Fibroblast of skin of right quadriceps (primary cell): Measurements from ENCODE around the gene DNMT3A.

Experiments
- DNase-seq: peaks from one replicate; pipeline ENCODE4 v3.0.0-alpha.2; 2013

DNMT3A gene

DNA sequence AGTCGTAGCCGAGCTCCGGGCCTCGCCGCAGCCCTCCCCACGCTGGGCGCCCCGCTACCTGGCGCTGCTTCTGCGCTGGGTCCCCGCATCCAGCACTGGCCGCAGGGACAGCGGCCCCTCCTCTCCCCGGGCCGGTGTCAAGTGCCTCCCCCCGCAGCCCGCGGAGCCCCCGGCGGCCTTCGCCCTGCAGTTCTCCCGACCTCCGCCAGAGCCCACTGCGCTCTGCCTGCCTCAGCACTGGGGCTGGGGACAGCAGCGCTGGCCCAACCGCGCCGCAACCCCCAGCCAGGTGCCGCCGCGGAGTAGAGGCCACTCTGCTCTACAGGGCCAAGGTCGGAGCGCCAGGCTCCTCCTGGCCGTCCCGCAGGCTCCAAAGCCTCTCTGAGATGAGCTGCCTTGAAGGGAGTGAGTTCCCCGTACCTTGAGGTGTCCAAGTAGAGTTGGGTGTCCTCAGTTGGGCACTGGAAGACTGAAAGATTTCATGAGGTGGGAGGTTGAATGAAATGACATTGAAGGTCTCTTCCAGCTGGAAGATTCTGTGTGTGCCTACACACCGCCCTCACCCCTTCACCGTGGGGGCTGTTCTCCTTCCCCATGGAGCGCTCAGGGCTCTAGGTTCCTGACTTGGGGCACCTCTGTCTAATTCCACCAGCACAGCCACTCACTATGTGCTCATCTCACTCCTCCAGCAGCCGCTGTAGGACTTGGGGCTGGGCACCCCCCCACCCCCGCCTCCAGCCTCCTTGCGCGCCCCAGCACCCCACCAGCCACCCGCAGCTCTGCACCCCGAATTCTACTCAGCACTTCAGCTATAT lies 854 bp upstream of the DNMT3A start:
- peak; percentile 71 for DNase-seq

DNA sequence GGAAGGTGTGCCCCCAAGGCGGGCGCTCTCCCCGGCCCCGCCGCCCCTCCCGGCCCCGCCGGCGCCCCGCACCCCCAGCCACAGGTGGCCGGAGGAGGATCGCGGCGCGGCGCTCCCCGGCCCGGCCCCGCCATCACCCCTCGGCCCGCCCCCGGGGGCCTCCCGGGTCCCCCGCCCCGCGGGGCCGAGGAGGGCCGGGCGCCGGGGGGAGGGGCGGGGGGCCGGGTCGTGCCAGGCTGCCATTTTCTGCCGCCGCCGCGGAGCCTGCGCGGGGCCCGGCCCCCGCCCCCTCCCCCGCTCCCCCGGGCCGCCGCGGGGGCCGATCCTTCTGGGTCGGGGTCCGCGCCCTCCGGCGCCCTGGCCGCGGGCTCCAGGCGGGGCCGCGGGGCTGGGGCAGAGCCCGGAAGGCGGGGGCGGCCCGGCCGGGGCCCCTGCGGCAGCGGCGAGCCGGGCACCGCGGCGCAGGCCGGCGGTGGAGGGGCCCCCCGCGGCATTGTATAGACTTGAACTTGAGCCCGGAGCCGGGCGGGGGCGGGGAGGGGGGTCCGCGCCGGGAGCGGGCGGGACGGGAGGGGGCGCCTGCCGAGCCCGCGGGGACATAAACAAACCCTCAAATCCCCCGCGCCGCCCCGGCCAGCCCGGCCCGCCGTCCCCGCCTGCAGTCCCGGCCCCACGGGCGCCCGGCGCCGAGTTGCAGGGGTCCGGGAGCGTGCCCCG lies 556 bp downstream of the DNMT3A start:
- DNase-seq, result no peak

DNA sequence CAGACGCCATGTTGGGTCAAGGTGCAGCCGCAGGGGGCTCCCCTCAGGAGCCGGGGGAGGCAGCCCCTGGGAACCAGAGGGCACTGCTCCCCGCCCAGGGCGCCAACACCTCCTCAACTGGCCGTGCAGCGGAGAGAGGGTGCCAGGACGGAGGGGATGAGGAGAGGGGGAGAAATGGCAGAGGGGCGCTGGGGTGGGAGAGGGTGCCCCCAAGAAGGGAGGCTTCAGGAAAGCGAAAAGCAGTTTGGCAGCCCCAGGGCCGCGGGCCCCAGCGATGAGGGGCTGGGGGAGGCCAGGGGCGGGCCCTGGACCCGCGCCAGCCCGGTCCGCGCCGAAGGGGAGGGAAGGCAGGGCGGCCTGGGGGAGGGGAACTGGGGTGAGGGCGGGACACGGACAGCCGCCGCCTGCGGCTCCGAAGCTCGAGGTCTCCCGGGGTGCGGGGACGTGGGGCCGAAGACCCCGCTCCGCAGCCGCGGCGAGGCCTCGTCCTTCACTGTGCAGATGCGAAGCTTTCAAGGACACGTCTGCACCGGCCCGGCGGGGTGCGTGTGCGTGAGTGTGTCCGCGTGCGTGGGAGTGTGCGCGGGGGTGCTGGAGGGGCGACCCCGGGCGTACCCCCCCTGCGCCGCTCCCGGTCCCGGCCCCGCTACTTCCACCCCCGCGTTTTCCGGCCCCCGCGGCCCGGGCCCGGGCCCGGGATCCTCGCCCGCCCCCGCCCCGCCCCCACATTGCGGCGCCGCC lies 1.4 kb downstream of the DNMT3A start:
- no peak for DNase-seq

DNA sequence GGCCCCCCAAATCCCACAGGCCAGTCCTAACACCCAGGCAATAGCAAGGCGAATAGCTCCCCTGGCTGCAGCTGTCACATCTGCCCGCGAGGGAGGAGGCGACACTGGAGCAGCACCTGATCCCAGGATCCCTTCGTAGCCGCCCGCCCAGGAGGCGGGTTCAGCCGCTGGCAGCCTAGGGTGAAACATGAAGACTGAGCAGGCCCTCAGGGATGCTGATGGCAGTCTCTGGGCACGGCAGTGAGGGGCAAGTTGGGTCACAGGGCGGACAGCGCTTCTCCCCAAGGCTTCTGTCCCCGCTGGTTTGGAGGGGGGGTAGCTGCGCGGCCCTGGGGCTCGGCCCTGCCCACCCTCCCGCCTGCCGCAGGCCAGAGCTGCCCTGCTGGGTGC lies 1.9 kb downstream of the DNMT3A start:
- no peak for DNase-seq

DNA sequence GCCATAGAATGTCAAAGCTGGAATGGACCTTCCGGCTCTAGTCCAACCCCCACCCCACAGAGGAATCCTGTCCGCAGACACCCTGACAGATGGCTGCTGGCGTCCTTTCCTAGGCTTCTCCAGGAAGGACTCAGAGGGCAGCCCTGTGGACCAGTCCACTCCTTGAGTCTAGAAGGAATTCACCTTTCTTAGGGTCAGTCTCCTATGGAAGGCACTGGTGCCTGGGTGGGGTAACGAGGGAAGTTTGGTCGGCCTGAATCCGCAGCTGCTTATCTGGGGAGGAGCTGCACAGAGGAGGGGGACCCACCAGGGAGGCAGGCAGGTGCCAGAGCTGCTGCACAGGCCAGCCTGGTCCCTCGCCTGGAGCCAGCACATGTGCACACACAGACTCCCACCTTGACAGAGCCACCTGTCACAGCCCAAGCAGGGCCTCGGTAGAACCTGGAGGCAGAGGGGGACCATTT lies 2.5 kb downstream of the DNMT3A start:
- DNase-seq, result no peak

DNA sequence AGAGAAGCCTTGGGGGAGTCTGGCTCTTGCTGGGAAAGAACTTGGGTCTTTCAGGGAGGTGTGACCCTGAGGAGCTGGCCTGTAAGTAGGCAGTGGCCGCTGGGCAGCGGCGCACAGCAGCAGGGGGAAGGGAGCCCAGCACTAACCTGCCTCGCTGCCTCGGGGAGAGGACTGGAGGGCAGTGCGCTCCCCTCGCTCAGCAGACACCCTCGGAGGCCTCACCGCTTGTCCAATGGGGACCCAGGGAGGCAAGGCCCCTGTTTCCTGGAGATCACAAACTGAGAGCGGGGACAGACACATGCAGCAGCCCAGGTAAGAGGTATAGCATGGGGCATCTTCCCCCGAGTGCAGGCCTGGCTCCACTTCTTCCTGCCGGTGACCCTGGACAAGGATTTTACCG lies 3.3 kb downstream of the DNMT3A start:
- no peak for DNase-seq

DNA sequence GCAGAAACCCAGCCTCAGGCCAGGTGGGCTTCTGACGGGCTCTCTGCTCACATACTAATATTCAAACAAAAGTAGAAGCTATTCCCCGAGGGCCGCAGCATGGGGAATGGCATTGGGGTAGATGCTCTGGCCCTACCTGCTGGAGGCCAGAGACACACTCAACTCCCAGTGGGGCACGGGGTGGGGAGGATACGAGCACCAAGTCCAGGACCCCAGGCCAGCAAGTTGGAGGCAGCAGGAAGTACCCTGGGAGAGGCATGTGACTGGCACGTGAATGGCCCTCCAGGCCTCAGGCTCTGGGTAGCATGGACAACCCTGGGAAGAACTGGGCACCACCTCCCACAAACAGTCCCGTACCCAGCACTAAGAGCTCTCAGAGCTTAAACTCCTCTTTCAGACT lies 3.8 kb downstream of the DNMT3A start:
- no peak for DNase-seq

DNA sequence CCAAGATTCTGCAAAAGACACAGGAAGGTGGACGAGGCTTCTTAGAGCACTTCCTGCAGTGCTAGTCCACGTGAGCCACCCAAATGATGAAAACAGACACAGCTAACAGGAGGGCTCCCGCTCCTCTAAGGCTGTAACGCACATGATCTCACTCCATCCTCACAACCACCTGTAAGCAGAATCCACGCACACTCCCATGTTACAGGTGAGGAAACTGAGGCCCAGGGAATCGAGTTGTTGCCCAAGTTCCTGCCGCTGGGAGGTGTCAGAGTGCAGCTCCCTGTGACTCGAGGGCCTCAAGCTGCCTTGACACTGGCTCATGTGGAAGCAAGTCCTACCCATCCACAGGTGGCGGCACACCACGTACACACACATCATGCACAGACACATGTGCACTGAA lies 4.4 kb downstream of the DNMT3A start:
- DNase-seq, result no peak

DNA sequence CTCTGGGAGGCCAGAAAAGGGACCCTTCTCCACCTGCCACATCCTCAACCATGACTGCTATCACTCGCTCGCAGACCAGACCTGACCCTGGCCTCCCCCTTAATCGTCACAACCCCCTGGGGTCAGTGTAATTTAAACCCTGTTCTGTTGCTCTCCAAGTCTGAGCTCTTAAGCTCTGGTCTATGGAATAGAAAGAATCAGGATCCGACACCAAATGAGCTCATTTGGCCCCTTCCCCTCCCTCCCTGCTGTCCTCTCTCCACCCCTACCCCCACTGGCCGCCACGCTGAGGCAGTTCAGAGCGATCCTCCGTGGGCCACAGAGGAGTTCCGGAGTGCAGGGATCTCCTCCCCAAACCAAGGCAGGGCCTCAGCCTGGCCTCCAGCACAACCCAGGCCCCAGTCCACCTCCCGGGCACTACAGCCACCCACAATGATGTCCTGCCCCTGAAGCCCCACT lies 5.3 kb downstream of the DNMT3A start:
- no peak for DNase-seq

DNA sequence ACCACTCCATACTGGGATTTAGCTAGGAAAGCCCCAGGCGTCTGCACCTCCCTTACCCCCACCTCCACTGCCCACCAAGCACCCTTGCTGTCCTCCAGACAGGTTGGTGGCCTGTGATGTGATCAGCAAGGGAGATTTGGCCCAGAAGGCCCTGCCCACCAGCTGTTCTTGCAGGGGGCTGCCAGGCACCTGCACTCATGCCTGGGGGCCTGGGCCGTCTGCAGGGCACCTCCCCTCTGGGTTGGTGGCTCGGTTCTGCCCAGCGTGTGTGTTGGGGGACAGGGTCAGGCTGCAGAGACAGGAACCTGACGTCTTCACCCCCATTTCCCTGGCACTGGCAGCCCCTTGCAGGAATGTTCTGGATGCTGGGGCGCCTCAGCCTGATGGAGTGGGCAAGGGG lies 5.8 kb downstream of the DNMT3A start:
- no peak for DNase-seq

DNA sequence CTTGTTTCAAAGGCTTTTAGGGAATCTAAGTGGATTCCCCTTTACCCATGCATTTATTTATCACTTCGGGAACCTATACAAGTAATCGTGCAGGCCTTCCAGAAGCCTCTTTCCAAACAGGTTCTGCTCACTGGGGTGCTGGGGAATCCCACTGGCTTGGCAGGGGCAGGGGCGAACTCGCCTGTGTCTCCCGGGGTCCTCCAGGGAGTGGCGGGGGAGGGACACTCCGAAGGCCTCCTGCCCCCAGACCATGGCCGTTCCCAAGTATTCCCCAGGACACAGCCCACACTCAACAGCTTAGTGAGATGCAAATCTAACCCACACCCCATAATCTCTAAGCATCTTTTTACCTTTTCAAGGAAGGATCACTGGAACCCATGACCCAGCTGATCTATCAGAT lies 6.5 kb downstream of the DNMT3A start:
- no peak for DNase-seq

DNA sequence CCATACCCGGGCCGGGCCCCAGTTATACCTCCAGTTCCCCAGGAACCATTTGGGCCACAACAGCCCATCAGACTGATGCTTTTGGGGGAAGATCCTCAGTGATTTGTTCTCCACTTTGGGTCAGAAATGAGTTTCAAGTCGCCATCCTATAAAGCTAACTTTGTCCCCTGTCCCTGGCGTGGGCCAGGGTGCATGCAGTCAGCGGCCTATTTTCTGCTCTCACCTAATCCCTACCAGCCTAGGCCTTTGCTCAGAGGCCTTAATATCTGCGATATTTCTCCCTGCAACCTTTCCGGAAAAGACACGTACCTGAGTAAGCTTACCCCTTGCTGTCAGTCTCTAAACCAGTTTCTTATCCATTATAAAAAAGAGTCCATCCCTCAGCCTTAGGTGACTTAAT lies 7.2 kb downstream of the DNMT3A start:
- DNase-seq, result no peak

DNA sequence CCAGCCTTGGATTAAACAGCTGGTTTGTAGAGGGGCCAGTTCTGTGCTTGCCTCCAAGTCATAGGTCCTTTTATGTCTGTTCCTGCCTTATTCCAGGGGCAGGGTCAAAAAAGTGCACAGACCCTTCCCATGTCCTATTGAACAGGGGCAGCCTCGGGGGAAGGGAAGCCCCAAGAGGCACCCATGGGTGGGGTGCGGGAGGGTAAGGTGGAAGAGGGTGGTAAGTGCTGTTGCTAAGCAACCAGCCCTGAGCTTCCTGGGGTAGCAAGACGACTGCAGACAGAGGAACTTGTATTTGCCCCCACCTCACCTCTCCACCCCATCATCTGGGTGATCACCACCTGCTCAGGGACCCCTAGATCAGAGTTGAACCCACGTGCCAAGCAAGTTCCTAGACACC lies 7.7 kb downstream of the DNMT3A start:
- no peak for DNase-seq

DNA sequence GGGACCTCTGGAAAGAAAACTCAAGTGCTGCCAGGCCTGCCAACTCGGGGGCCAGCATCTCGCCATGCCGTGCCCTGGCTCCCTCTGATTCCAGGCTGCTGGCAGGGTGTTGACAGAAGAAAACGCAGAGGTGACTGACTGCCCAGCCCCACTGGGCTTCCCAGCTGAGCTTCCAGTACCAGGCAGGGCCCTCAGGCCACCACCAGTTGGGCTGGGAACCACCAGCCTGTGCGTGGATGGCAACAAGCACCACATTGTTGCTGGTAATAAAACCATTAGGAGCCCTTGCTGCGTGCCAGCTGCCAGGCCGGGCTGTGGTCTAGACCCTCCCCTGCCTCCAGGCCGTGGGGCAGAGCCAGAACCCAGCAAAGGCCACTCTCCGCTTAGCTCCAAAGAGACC lies 9.2 kb downstream of the DNMT3A start:
- no peak for DNase-seq

DNA sequence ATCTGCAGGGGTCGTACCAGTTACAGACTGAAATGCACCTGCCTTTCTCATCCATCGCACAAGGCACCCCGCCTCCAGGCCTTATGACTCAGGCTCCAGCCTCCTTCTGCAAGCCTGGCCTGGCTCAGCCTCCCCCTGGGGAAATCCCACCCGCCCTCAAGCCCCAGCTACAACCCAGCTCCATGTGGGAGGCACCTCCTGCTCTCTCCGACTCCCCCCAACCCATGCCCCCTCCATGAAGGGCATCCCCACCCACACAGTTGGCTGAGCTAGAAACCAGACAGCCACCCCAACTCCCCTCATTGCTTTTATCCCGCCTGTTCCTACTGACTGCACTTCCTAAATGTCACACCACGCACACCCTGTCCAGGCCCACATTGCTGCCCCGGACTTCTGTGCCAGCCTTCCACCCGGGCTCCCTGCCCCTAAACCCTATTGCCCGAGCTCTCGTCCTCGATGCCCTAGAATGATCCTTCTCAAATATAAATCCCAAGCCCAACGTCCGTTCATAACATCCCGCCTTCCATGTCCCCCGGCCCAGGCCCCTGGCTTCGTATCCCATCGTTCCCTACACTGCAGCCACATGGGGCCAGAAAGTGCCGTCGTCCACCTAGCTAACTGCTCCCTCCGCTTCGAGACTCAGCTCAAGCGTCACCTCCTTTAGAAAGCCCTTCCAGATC lies 9.9 kb downstream of the DNMT3A start:
- DNase-seq, result no peak

DNA sequence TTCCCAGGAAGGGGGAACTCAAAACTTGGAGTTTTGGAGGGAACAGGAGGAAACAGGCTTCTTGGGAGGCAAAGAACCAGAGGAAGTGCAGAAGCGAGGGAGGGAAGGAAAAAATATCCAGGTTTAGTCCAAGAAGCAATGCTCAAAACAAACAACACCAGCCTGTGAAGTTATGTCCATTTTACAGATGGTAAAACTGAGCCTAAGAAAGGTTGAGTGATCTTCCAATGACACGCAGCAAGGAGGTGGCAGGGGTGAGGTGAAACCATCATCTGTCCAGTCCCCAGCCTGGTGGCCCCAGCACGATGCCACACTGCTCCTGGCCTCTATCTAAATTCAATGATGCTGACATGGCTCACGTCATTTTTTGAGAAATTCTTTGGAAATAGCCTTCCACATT lies 10.8 kb downstream of the DNMT3A start:
- DNase-seq, result no peak

DNA sequence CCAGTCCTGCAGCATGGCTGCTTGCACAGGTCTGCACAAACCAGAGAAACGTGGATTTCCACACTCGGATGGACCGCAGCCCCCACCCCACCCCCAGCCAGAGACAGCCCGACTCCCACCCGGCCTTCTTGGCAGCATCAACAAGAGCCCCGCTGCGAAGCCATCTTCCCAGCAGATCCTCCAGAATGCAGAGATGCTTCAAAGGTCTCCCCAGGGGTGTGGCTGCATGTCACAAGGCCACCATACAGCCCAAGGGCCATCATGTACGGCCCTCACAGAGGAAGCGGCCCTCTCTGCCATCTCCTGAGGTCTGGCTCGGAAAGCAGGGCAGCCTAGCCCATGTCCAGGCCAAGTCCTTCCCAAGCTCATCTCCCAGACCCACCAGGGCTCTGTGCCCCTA lies 11.5 kb downstream of the DNMT3A start:
- no peak for DNase-seq

DNA sequence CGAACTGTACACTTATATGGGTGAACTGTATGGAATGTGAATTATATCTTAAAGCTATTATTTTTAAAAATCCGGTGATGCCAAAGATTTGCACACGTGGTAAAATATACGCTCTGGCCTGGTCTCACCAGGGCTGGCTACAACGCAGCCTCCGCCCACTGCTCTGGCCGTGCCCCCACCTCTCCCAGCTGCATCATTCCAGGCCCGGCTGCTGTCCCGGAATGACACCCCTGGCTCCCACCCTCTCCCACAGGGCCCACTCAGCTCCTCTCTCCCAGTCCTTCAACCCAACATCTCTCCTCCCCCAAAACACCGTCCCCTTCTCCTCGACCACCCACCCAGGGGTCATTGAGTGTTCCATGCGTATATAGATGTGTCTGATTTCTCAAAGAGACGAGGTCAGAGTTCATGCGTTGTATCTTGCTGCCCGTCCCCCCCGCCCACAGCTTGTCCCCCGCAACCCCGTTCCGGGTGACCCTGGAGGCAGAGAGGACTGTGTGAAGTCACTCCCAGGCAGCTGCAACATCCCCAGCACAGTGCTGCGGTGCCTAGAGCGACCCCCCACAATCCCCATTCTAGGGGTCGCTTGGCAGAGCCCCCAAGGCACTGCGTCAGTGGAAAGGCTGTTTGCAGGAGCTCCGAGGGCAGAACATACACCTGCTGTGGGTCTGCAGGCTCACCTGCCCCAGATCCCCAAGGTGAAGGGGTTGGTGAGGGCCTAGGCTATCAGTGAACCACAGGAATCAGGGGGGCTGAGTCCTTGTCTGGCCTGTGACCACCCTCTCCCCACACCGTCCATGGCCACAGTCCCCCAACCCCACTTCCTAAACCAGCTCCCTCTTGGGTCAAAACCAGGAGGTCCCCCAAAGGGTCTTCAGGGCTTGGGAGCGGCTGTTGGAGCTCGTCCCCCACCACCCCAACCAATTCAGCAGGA lies 13.3 kb downstream of the DNMT3A start:
- no peak for DNase-seq

DNA sequence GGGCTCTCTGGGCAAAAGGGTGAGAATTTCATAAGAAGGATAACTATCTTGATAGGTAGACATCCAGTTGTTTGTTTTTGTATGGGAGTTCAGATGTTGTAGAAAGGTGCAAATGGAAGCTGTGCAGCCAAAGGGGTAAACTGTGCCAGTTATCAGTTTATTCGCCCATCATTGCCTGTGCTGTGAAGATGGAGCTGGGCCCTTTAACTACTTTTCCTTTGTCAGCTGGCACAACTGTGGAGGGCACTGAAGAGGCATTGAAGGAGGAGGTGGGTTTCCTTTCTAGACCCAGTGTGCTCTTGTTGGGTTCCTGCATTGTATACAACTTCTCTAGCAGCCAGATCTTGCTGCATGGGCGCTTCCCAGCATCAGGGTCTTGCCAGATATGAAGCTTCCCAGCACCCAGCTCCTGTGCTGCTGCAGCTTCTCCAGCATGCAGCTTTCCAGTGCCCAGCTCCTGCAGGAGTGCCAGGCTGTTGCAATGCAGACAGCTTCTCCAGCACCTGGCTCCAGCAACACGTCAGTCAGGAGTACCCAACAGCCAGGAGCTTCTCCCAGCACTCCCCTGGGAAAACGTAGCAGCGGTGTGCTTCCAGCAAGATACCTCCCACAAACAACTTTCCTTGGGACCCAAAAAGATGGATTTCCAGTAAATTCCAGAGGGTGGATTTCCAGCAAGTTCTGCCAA lies 15.3 kb downstream of the DNMT3A start:
- no peak for DNase-seq

DNA sequence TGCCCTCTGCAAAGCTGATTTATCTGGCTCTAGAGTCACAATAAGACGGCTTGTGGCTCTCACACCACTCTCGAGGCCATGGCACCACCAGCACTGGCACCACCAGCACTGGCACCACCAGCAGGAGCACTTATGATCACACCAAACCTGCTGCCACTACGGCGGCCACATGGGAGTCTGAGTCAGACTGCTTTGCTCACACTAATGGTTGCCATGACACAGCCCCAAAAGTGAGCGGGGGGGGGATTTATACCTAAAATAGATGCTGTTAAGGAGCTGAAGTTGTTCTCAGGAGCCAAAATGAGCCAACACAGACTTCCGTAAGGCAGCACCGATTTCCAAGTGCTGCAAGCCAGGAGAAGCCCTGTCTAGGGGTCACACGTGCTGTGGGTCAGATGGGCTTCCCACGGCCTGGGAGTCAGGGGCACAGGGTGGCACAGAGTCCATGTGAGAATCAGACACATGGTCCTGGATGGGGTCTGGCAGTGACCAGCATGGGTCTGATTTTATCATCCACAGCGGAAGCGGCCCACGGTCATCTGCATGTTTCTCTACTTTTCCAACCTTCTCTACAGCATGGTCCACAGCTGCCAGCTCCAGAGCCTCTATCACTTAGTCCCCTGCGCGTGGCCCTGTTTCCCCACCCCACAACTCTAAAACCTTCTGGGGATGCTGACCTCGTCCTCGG lies 16.7 kb downstream of the DNMT3A start:
- DNase-seq, result peak; percentile 62

DNA sequence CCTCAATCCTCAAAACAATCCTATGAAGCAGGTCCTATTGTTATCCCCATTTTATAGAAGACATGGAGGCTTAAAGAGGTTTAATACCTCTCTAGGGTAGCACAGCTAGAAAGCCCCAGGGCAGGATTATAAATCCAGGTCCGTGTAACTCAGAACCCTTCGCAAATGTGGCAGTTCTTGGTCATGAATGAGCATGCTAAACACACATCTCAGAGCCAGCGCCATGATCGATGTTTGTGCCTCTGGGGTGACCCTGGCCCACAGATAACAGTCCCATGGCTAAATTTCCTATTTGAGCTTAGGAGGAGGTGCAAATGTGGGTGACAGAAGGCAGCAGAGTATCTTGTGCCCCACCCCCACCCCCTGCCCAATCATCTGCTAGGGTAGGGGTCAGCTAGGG lies 17.5 kb downstream of the DNMT3A start:
- DNase-seq, result no peak
